ENCODE results near the gene DNAI7.

DNA sequence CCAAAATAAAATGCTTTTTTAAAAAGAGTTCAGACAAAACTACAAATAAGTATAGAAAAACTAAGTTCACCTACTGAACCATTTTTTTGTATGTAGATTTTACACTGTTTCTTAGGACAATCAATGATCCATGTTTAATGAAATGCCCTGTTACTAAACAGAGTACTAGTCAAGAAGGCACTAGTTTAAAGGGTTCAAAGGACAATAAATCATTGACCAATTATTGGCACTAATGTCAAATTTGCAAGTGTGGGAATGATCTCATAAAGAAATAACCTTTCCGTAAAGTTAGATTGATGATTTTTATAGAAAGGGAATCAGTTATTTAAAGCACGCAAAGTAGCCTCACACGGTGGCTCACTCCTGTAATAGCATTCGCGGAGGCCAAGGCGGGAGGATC, 4.2 kb downstream of the DNAI7 start:
- no peak for TF ChIP-seq ZBTB33 (IDR thresholded peaks at IDR 0.05; ENCODE audit: extremely low read depth, insufficient replicate concordance, low read length)
- TF ChIP-seq CTCF (IDR thresholded peaks at IDR 0.05 in 2 of 3, conservative IDR thresholded peaks at IDR 0.05 in 1 of 3; ENCODE audit: borderline replicate concordance in 1 of 3, insufficient read depth in 1 of 3, low read depth in 2 of 3, low read length in 2 of 3) = no peak
- no peak for TF ChIP-seq REST (IDR thresholded peaks at IDR 0.05; ENCODE audit: low read depth)
- TF ChIP-seq SIN3A (IDR thresholded peaks at IDR 0.05; ENCODE audit: low read depth) = no peak
- no peak for TF ChIP-seq FOSL1 (IDR thresholded peaks at IDR 0.05; ENCODE audit: low read depth)
- no peak for TF ChIP-seq ELF1 (IDR thresholded peaks at IDR 0.05; ENCODE audit: borderline replicate concordance, low read depth)
- no peak for TF ChIP-seq POLR2A (IDR thresholded peaks at IDR 0.05; ENCODE audit: borderline replicate concordance, extremely low read depth, insufficient read depth, insufficient read length)
- TF ChIP-seq ZNF274 (IDR thresholded peaks at IDR 0.05; ENCODE audit: low read depth, low read length) = no peak
- TF ChIP-seq EZH2 (IDR thresholded peaks at IDR 0.05) = no peak
- TF ChIP-seq TCF7L2 (IDR thresholded peaks at IDR 0.05; ENCODE audit: borderline replicate concordance, extremely low read depth, insufficient read depth, insufficient read length) = no peak
- no peak for TF ChIP-seq POLR2AphosphoS5 (IDR thresholded peaks at IDR 0.05; ENCODE audit: low read depth, low read length)

Measured in HCT116 (cell line).